GM10847 (cell line): ENCODE data around the gene DCDC2.

Experiments
- POLR2A ChIP-seq: IDR thresholded peaks from 2 replicates; pipeline ENCODE4 v1.6.1; 2011; ENCODE audit not compliant: insufficient read length; ENCODE audit errors: extremely low read depth

The DCDC2 gene

GRCh38 chr6:24381476-24382219, 23.8 kb upstream of the DCDC2 start:
- no peak for TF ChIP-seq POLR2A

DNA sequence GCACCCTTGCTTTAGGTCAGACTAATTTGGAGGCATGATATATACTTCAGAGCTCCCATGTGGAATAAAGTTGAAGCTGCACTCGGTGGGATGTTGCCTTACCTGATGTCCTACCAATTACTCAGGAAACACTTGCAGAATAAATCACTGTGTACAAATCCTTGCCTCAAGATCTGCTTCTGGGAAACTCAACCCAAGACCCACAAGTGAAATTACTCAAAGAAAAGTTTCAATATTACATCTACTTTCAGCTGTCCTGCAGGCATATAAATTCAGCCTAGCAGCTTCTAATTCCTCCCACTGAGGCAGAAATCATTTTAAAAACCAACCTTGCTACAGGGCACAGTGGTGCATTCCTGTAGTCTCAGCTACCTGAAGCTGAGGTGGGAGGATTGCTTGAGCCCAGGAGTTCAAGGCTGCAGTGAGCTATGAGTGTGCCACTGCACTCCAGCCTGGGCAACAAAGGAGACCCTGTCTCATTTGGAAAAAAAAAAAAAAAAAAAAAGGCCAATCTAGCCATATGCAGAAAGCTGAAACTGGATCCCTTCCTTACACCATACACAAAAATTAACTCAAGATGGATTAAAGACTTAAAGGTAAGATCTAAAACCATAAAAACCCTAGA, 20.7 kb upstream of the DCDC2 start:
- no peak for TF ChIP-seq POLR2A

DNA sequence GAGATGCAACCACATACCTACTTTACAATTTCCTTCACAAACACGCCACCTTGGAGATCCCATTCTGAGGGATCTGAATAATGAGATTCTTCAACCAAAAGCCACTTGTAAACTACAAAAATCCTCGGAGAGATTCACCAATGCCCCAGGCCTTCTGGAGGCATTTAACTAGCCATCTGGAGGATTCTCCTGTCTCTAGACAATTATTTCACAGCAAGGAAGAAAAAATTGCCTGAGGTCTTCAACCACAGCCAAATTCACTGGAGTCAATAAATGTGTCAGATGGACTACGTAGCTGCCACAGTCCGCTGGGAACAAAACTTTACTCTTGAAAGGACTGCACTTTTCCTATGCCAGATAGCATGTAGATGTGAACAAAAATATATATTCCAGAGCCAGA, 19.0 kb upstream of the DCDC2 start:
- TF ChIP-seq POLR2A, result no peak

DNA sequence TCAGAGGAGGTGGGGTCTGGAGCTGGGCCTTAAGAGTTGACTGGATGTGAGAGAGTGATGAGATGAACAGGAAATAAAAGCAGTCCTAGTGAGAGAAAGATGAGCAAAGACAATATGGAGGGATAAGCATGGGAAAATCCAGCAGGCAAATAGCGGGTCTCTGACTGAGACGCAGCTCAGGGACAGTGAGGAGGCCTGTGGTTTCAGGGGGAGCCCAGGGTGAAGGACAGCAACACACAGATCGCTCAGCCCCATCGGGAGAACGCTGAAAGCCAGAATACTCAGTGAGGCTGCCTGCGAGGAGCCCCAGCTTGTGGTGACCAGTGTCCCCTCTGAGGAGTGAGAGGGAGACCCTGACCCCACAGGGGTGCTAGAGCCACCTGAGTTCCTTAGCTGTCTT, 16.8 kb upstream of the DCDC2 start:
- TF ChIP-seq POLR2A, result no peak

GRCh38 chr6:24359640-24360454, 2.0 kb upstream of the DCDC2 start:
- no peak for TF ChIP-seq POLR2A

- TF ChIP-seq POLR2A, result no peak
Observed at GRCh38 chr6:24358219-24358821, 461 bp upstream of the DCDC2 start.

DNA sequence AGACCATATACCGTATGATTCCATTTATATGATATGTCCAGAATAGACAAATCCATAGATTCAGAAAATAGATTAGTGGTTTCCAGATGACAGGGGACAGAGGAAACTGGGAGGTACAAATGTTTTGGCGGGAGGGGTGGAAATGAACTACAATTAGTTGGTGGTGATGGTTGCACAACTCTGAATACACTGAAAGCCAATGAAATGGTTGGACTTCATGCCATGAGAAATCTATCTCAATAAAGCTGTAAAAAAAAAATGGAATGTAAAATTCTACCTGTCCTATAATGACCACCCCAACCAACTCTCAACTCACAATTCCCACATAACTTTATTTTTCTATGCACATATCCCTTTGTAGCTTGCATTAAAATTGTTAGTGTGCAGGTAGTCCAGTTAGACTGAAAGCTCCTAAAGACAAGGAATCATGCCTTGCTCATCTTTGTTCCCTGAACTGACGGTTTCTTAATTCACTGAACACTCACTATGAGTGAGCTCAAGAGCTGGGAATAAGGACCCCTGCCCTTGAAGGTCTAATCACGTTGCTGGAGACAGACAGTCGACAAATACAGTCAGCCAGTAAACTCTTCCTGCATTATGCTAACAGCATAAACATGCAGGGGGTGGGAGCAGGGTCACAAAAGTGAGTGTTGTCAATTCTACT, 1.4 kb downstream of the DCDC2 start:
- TF ChIP-seq POLR2A, result no peak

DNA sequence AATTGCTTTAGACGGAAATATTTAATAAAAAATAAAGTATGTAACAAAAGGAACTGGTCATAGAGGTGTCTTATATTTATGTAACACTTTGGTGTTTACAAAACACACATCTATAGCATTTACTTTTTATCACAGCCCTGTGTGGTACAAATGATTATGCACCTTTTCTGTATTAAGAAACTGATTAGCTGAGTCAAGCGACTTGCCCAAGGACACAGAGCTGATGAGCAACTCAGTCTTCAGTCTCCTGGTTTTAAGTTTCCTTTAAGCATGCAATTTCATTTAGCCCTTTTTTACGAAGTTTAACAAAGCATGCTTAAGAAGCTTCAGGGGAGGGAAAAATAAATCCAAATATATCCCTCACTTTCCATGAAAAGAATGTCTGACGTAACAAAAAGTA, 2.5 kb downstream of the DCDC2 start:
- no peak for TF ChIP-seq POLR2A

GRCh38 chr6:24353861-24354260, 4.0 kb downstream of the DCDC2 start:
- TF ChIP-seq POLR2A, result no peak

DNA sequence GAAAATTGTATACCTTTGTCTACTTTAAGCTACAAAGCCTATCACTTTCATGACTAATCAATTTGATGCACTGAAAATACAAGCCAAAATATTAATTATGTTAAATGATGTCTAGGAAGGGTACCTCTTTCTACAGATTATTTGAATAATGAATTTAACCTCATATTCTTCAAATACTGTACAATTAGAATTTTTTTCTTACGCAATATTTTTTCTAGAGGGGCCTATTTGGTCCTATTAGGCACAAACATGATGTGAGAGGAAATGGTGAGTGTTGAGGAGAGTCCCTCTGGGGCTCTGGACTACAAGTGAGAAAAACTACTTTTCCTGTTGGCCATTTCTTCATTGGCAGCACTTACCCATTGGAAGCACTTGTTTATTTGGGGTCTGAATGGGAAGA, 5.4 kb downstream of the DCDC2 start:
- TF ChIP-seq POLR2A, result no peak

DNA sequence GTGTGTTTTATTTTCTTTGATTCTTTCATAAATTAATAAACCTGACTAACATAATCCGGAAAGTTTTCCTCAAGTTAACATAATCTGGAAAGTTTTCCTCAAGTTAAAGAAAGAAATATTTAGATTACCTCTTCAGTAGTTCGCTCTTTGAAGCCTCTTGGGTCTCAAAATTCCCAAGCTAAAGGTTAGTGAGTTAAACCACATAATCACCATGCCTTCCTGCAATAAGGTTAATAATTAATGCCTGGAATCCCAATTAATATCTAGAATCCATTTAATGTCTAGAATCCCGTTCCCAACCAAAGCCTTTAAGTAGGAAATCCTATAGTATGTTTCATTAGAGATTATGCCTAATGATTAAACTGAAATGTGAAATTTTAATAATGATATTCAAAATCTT, 12.9 kb downstream of the DCDC2 start:
- TF ChIP-seq POLR2A, result no peak

- TF ChIP-seq POLR2A, result no peak
Observed at GRCh38 chr6:24340998-24341938, 16.6 kb downstream of the DCDC2 start.

DNA sequence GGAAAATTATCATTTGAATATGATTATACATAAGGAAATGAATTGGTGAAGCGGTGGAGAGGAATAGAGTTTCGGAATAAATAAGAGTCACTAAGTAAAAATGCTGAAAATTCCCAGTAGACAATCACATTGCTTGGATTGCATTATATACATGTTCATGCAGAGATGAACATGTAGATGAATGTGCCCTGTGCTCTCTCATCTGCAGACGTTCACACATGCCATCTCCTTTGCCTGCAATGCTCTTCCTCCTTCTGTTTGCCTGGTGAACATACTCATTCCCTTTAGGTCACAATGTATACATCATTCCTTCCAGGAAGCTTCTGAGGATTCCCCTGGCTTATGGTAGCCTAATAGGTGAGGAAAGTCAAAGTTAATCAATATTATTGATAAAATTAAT, 17.9 kb downstream of the DCDC2 start:
- TF ChIP-seq POLR2A, result no peak

DNA sequence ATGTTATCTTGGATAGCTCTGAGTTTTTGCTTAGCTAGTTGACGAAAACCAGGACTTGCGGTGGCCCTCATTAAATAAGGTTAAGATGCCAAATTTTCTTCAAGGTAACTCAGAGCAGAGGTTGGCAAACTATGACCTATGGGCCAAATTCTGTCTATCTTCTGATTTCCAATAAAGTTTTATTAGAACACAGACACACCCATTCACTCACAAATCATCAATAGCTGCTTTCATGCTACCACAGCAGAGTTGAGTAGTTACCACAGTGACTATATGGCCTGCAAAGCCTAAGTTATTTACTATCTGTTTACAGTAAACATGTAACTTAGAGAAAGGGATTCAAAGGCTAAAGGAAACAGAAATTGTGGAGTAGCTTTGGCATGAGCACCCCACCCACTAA, 23.6 kb downstream of the DCDC2 start:
- TF ChIP-seq POLR2A, result no peak
